ENCODE data around the gene SCARF2. TPM values are rescaled to one million over a fixed set of nuclear protein-coding genes. Genes with fewer than 3 reads are reported as not detected.

SCARF2 gene
- total and polyA plus RNA-seq, 2 experiments from 2014 or later, result 1.8 to 16.6 TPM

GRCh38 chr22:20397498-20397897 is 40.1 kb downstream of the SCARF2 start (continued):
- TF ChIP-seq ZNF462 (CRISPR knock-in tag; IDR thresholded peaks at IDR 0.05) (no peak), CREB1 (CRISPR knock-in tag; IDR thresholded peaks at IDR 0.05; ENCODE audit: low read depth) (no peak), EZH2 (IDR thresholded peaks at IDR 0.05; ENCODE audit: low read depth, unreplicated experiment) (no peak), CTCF (conservative IDR thresholded peaks at IDR 0.05; ENCODE audit: low read depth in 2 of 2) (no peak), ZNF331 (CRISPR knock-in tag; IDR thresholded peaks at IDR 0.05; ENCODE audit: low read depth) (no peak), EZH2phosphoT487 (IDR thresholded peaks at IDR 0.05; ENCODE audit: unreplicated experiment) (no peak)

- no peak for DNase-seq (ENCODE audit: low spot score)
- peaks cover 30% of the 10 kb centered on the region for H3K4me1 Mint-ChIP-seq
- Histone ChIP-seq H3K36me3 (ENCODE audit: insufficient read depth) (no peaks in the 10 kb centered on the region), H3K27me3 (ENCODE audit: insufficient read depth) (no peaks in the 10 kb centered on the region), H3F3A (replicated peaks; ENCODE audit: low read depth) (no peaks in the 10 kb centered on the region; the same call in 1 of the 2 replicates), H4K20me1 (replicated peaks; ENCODE audit: insufficient read depth) (peaks cover 35% of the 10 kb centered on the region), H3K9me2 (ENCODE audit: insufficient read depth) (no peaks in the 10 kb centered on the region), H3K4me3 (no peak overlapping the region; the same call in 1 of the 2 replicates), H3K4me1 (ENCODE audit: insufficient read depth) (peaks cover 19% of the 10 kb centered on the region), H3K4me2 (0 out of 2 replicates have a peak overlapping the region, but pooled peaks have one; percentile 84), H3K27ac (ENCODE audit: low read depth) (no peak overlapping the region), H3K79me2 (replicated peaks; ENCODE audit: insufficient read depth) (peaks cover 64% of the 10 kb centered on the region), H2AFZ (no peak overlapping the region)
- no peak for ATAC-seq
- 0 out of 3 replicates have a peak overlapping the region, but pooled peaks have one; percentile 89 for H3K4me3 Mint-ChIP-seq
- peaks cover 15% of the 10 kb centered on the region for H3K36me3 Mint-ChIP-seq (ENCODE audit: low read depth)
- H3K27me3 Mint-ChIP-seq (ENCODE audit: insufficient read depth, low read depth, poor library complexity), result peaks cover 4% of the 10 kb centered on the region
- peaks cover 1% of the 10 kb centered on the region; the same call in 2 of the 3 replicates for H3K9me3 Mint-ChIP-seq
- no peak overlapping the region for H3K27ac Mint-ChIP-seq
- TF ChIP-seq ZNF462 (CRISPR knock-in tag; IDR thresholded peaks at IDR 0.05), result no peak
- TF ChIP-seq ZNF331 (CRISPR knock-in tag; IDR thresholded peaks at IDR 0.05; ENCODE audit: low read depth), result no peak
Observed at GRCh38 chr22:20396639-20397038, 41.0 kb downstream of the SCARF2 start.

Data from GM23338 (cell line).